Glomerular visceral epithelial cell (primary cell): Measurements from ENCODE around the gene PLG.
"Not testable (repeated sequence)": the region's sequence is repeated elsewhere in the genome, so short reads cannot be mapped to it uniquely, and the experiment has no call there.

ENCODE experiments used
- DNase-seq: peaks from one replicate; pipeline ENCODE4 v3.0.0-alpha.2; 2016; ENCODE audit errors: extremely low spot score

Gene PLG

DNA sequence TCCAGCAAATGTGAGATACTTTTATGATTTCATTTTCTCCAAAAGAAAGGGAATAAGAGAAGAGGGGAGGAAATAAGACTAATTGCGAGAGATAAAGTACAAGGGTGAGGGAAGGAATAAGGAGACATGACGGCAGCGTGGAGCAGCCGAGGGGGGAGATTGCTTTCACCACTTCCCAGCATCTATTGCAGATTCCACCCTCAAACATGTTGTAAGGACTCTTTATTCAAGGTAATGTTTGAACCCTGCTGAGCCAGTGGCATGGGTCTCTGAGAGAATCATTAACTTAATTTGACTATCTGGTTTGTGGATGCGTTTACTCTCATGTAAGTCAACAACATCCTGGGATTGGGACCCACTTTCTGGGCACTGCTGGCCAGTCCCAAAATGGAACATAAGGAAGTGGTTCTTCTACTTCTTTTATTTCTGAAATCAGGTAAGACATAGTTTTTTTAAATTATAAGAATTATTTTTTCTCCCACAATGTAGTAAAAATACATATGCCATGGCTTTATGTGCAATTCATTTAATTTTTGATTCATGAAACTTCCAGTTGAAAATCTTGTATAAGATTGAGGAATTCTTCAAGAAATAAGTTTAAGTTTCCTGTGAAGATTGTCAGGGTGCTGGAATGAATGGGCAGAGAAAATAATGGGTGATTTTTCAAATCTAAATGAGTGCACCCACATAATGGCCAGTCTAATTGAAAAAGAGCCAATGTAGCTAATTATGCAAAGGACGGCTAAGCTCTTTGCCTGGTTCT lies at the start of gene PLG:
TSS of gene PLG (plus strand) at position 327 of the 763 bp plus-strand sequence. CDS start at position 388, 61 bp downstream.
- DNase-seq: not testable (repeated sequence)

GRCh38 chr6:160659562-160659961 lies 42.5 kb upstream of the PLG start:
- DNase-seq: no peak

- no peak for DNase-seq
These were observed 40.8 kb upstream of the PLG start for GRCh38 chr6:160661216-160661615.

DNA sequence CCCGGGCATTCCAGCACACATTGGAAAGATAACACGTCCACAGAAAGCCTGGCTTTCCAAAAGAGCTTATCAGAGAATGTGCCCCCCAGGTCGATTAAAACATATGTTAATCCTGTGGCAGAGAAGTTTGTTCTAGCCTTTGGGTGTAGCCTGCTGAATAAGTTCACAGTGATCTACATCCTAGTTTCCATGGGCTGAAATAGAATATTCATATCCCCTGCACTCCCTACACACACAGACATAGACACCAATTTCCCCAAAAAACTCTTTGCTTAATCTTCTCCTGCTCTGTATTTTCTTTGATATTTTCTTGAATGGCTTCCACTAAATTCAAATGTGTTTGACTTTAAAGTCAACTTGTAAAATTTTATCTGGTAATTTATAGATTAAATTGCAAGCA lies 39.6 kb upstream of the PLG start:
- DNase-seq: no peak

DNA sequence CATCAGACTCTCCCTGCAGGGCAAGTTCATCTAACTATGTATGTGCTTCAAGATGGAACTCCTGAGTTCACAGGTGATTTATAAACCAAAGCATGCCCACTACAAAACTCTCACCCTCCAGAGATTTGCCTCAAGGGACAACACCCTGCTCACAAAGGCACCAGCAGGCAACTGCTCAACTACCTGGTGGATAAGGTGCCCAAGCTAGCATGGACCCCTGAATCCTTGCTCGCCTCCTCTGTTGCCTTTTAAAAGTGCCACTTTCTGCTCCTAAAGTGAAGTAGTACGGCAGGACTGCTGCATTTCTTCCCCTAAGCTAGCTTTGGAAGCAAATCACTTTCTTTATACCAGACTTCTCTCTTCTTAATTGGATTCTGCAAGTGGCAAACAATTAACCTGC lies 39.2 kb upstream of the PLG start:
- DNase-seq: no peak

DNA sequence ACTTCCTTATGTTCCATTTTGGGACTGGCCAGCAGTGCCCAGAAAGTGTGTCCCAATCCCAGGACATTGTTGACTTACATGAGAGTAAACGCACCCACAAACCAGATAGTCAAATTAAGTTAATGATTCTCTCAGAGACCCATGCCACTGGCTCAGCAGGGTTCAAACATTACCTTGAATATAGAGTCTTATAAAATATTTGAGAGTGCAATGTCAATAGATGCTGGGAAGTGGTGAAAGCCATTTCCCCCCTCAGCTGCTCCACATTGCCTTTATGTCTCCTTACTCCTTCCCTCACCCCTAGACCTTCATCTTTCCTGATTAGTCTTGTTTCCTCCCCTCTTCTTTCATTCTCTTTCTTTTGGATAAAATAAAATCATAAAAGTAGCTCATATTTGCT lies 37.8 kb upstream of the PLG start, which contains the start of gene LPA:
TSS of gene LPA (minus strand) at position 78 of the 400 bp plus-strand sequence. CDS start at position 17, 61 bp downstream.
- DNase-seq: not testable (repeated sequence)

DNA sequence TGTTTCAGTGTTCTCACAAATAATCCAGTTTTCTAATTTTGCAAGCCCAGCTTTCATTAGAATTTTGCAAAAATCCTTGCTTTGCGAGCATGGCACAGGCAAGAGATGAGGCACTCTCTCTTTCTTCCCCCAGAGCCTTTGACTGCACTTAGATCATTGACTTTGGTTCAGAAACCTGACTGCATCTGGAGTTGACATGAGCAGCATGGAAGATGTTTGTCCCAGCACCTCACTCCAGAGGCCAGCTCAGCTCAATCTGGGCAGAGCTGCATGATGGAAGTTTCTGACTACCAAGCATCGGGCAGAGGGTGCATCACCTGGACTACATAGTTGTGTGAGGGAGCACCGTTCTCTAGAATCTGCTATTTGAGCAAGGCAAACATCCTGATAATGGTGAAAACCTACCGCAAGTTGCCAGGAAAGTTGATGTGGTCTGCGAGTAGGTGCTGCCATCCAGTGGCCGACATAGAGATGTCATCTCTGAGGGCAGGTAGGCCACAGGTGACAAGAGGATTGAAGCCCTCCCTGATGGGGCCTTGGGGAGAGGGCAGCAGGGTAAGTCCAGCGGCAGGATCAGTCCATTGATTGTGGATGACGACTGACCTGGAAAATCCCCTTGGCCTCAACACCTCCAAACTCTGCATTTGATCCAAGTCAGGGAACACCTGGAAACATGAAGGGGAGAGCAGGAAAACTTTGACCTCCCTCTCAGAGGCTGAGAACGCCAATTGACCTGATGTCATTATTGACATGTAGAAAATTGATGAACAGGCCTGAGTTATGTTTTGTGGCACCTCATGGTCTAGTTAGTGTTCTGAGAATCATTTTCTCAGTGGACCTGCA lies 34.2 kb upstream of the PLG start:
- no peak for DNase-seq

GRCh38 chr6:160668589-160668988 lies 33.5 kb upstream of the PLG start:
- no peak for DNase-seq

GRCh38 chr6:160676418-160676817 lies 25.6 kb upstream of the PLG start:
- DNase-seq: not testable (repeated sequence)

- no peak for DNase-seq
These were observed 23.8 kb upstream of the PLG start for GRCh38 chr6:160678230-160678629.

- no peak for DNase-seq
These were observed 23.2 kb upstream of the PLG start for GRCh38 chr6:160678744-160679401.

GRCh38 chr6:160679402-160679769 lies 22.7 kb upstream of the PLG start:
- no peak for DNase-seq

GRCh38 chr6:160685101-160685761 lies 16.8 kb upstream of the PLG start:
- DNase-seq: not testable (repeated sequence)

DNA sequence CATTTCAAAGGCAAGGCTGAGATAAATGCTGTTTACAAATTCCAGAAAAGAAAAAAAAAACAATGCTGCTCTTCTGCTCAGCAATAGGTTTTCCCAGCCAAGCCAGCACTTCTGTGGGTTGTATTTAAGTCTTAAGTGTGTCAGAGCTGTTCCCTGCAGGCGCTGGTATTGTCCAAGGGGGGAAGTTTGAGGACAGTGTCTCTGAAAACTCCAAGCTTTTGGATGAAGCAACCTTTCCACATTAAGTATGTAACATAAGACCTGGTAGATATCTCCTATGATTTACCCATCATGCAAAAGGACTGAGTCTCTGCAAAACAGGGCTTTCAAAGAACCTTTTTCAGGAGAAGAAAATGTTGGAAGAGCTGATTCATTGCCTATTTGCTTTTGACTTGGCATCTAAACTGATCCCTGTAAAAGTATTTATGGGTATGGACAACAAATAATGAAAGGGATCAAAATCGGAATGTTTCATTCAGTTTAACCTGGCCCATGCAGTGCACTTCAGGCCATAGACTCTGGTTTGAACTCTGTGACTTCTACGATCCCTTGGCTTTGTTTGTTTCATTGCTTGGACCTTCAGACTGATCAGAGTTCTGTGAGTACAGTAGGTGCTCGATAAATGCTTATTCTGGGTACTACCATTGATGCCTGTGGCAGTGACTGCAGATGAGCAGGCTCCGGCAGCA lies 16.1 kb upstream of the PLG start:
- no peak for DNase-seq

DNA sequence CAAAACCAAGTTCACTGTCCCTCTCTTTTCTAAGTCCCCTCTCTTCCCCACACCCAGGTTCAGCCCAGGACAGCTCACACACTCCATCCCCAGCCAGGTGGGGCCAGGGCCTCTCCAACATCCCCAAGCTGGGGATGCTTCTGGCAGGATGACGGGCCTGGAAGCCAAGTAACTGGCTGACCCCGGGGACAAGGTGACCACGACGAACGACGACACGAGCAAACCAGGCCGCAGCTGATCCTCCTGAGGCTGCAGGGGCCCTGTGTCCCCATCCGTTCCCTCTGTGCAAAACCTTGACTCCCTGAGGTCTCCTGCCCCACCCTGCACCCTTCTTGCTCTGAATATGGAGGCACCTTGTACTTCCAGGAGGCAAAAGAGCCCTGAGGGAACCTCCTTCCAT lies 11.6 kb upstream of the PLG start:
- DNase-seq: no peak

DNA sequence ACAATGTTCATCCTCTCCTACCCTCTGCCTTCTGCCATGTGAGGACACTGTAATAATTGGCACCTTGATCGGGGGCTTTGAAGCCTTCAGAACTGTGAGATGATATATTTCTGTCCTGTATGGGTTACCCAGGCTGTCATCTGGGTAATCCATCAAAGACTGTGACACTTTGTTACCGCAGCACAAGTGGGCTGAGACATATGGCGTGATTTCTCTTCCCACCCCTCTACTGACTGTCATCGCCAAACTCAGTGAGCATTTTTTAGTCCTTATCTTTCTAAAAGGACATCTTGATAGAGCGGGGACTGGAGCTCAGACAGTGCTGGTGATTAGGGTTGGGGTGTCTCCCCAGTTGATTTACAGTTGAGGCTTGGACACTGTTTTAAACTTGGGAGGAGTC lies 10.4 kb upstream of the PLG start:
- no peak for DNase-seq

- no peak for DNase-seq
These were observed 9.6 kb upstream of the PLG start for GRCh38 chr6:160692369-160692959.

GRCh38 chr6:160695025-160695424 lies 7.0 kb upstream of the PLG start:
- DNase-seq: not testable (repeated sequence)

DNA sequence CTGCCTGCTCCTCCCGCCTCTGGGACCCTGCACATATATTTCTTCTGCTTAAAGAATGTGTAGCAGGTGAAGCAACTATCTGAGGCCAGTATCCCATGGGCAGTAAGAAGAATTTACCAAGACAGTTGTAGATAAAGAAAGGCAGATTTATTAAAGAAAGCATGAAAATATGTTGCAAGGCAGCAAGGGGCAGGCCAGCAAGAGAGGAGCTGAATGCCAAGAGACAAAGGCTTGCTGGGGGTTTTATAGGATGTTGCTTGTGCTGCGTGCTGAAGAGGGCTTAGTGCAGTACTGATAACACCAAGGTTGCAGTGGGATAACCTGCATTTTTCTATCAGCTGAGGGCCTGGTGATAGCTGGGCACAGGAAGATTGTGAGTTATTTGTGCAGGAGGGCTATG lies 6.4 kb upstream of the PLG start:
- not testable (repeated sequence) for DNase-seq

DNA sequence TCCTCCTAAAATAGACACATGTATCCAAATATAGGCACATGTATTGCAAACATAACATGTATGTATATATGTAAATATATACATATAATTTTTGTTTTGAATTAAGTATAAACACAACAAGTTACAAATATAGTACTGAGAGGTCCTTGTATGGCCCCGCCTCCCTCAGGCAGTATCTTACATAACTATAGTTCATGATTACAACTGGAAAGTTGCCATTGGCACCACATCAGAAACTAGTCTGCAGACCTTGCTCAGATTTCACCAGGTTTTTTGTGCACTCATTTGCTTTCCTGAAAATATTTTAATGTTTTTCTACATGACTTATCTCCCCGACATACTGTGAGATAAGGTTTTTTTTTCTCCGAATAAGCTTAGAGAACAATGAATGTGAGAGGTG lies 5.2 kb upstream of the PLG start:
- not testable (repeated sequence) for DNase-seq

DNA sequence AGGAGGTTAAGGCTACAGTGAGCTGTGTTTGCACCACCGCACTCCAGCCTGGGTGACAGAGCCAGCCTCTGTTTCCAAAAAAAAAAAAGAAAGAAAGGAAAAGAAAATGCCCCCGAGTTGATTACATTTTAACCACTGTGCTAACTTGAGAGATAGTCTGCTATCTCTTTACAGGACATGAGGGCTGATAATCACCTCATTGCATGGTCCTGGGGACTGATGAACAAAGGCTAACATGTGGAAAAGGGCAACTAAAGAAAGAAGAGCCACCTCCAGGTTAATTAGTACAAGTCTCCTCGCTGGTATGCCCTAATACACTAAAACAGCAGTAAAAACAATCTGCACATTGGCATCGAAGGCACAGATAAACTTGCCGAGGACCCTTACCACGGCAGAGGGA lies 4.2 kb upstream of the PLG start:
- no peak for DNase-seq
